ENCODE results near the gene SLC29A3.
A peak's percentile ranks its signal among the peaks of the same experiment; 100 is the strongest.
"Not testable (repeated sequence)": the region's sequence is repeated elsewhere in the genome, so short reads cannot be mapped to it uniquely, and the experiment has no call there.

Gene SLC29A3

GRCh38 chr10:71319042-71319799 lies at the start of gene SLC29A3:
SLC29A3 (plus strand) TSS chr10:71319259; CDS start chr10:71319310, 51 bp downstream.
- DNase-seq (ENCODE audit: low spot score), result peak; percentile 85

- no peak for DNase-seq (ENCODE audit: low spot score)
Observed at GRCh38 chr10:71269301-71270288, 49.5 kb upstream of the SLC29A3 start.

- DNase-seq (ENCODE audit: low spot score), result peak; percentile 65
Observed at GRCh38 chr10:71270301-71271220, 48.5 kb upstream of the SLC29A3 start.

GRCh38 chr10:71271662-71272055 lies 47.4 kb upstream of the SLC29A3 start:
- no peak for DNase-seq (ENCODE audit: low spot score)

GRCh38 chr10:71272056-71272771 lies 46.8 kb upstream of the SLC29A3 start:
- no peak for DNase-seq (ENCODE audit: low spot score)

- DNase-seq (ENCODE audit: low spot score), result not testable (repeated sequence)
Observed at GRCh38 chr10:71272974-71273373, 46.1 kb upstream of the SLC29A3 start.

GRCh38 chr10:71273506-71273905 lies 45.6 kb upstream of the SLC29A3 start:
- no peak for DNase-seq (ENCODE audit: low spot score)

GRCh38 chr10:71274901-71275796 lies 43.9 kb upstream of the SLC29A3 start:
- no peak for DNase-seq (ENCODE audit: low spot score)

GRCh38 chr10:71276873-71277272 lies 42.2 kb upstream of the SLC29A3 start:
- DNase-seq (ENCODE audit: low spot score), result no peak

- no peak for DNase-seq (ENCODE audit: low spot score)
Observed at GRCh38 chr10:71277914-71278665, 41.0 kb upstream of the SLC29A3 start.

- DNase-seq (ENCODE audit: low spot score), result no peak
Observed at GRCh38 chr10:71278691-71279588, 40.1 kb upstream of the SLC29A3 start.

- DNase-seq (ENCODE audit: low spot score), result no peak
Observed at GRCh38 chr10:71279590-71280170, 39.4 kb upstream of the SLC29A3 start.

- DNase-seq (ENCODE audit: low spot score), result no peak
Observed at GRCh38 chr10:71280216-71280615, 38.8 kb upstream of the SLC29A3 start.

- DNase-seq (ENCODE audit: low spot score), result no peak
Observed at GRCh38 chr10:71280825-71281224, 38.2 kb upstream of the SLC29A3 start.

- DNase-seq (ENCODE audit: low spot score), result no peak
Observed at GRCh38 chr10:71281646-71282322, 37.3 kb upstream of the SLC29A3 start.

GRCh38 chr10:71282323-71282680 lies 36.8 kb upstream of the SLC29A3 start:
- no peak for DNase-seq (ENCODE audit: low spot score)

GRCh38 chr10:71283410-71283809 lies 35.6 kb upstream of the SLC29A3 start:
- DNase-seq (ENCODE audit: low spot score), result no peak

Data from ecto neural progenitor cell (in vitro differentiated cells).